ENCODE data around the gene GRID2. TPM values are rescaled to one million over a fixed set of nuclear protein-coding genes. Genes with fewer than 3 reads are reported as not detected.

The GRID2 gene
- total RNA-seq, 1 donor from 2014 or later: not detected

GRCh38 chr4:93743635-93744034 lies 1439.9 kb downstream of the GRID2 start:
- Histone ChIP-seq H3K27me3 (no peaks in the 10 kb centered on the region), H3K27ac (no peak overlapping the region), H3K36me3 (no peaks in the 10 kb centered on the region), H3K9me3 (no peaks in the 10 kb centered on the region), H3K4me3 (no peak overlapping the region), H3K4me1 (no peaks in the 10 kb centered on the region)
- no peak for DNase-seq (ENCODE audit: extremely low spot score in 2 of 2)
- TF ChIP-seq POLR2AphosphoS5 (IDR thresholded peaks at IDR 0.05; ENCODE audit: insufficient read depth in 1 of 2, low read depth in 1 of 2) (no peak), POLR2A (IDR thresholded peaks at IDR 0.05) (no peak)
- TF ChIP-seq, protein P1, sequence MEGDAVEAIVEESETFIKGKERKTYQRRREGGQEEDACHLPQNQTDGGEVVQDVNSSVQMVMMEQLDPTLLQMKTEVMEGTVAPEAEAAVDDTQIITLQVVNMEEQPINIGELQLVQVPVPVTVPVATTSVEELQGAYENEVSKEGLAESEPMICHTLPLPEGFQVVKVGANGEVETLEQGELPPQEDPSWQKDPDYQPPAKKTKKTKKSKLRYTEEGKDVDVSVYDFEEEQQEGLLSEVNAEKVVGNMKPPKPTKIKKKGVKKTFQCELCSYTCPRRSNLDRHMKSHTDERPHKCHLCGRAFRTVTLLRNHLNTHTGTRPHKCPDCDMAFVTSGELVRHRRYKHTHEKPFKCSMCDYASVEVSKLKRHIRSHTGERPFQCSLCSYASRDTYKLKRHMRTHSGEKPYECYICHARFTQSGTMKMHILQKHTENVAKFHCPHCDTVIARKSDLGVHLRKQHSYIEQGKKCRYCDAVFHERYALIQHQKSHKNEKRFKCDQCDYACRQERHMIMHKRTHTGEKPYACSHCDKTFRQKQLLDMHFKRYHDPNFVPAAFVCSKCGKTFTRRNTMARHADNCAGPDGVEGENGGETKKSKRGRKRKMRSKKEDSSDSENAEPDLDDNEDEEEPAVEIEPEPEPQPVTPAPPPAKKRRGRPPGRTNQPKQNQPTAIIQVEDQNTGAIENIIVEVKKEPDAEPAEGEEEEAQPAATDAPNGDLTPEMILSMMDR (IDR thresholded peaks at IDR 0.05): no peak
- intact Hi-C loops (cut with DNase I): no loop called here

DNA sequence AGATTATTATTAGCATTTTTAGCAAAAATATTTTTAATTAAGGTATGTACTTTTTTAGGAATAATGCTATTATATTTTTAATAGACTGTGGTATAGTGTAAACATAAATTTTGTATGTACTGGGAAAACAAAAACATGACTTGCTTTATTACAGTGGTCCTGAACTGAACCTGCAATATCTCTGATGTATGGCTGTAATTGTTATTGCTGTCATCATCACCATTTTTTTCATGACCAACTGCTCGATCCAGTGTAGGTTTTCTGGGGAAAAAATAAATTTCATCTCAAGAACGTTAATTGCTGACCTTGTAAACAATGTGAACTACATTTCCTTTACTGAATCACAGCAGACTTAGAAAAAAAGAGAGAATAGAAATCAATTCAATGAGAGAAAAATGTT lies 1441.2 kb downstream of the GRID2 start:
- H3K27me3 ChIP-seq: no peaks in the 10 kb centered on the region
- H3K27ac ChIP-seq: no peak overlapping the region
- no peak overlapping the region for H3K4me3 ChIP-seq
- no peak for DNase-seq (ENCODE audit: extremely low spot score in 2 of 2)
- no peaks in the 10 kb centered on the region for H3K9me3 ChIP-seq
- TF ChIP-seq, protein P1 (IDR thresholded peaks at IDR 0.05): no peak
- TF ChIP-seq POLR2A (IDR thresholded peaks at IDR 0.05) (no peak), POLR2AphosphoS5 (IDR thresholded peaks at IDR 0.05; ENCODE audit: insufficient read depth in 1 of 2, low read depth in 1 of 2) (no peak)
- intact Hi-C loops (cut with DNase I): no loop called here
- no peaks in the 10 kb centered on the region for H3K4me1 ChIP-seq
- H3K36me3 ChIP-seq: no peaks in the 10 kb centered on the region

- TF ChIP-seq POLR2A (IDR thresholded peaks at IDR 0.05): no peak
- TF ChIP-seq POLR2AphosphoS5 (IDR thresholded peaks at IDR 0.05; ENCODE audit: insufficient read depth in 1 of 2, low read depth in 1 of 2): no peak
- TF ChIP-seq, protein P1 (IDR thresholded peaks at IDR 0.05): no peak
- H3K27me3 ChIP-seq: no peaks in the 10 kb centered on the region
- no peak overlapping the region for H3K4me3 ChIP-seq
- no peak overlapping the region for H3K27ac ChIP-seq
- H3K9me3 ChIP-seq: no peaks in the 10 kb centered on the region
- no peaks in the 10 kb centered on the region for H3K4me1 ChIP-seq
- intact Hi-C loops (cut with DNase I): no loop called here
- H3K36me3 ChIP-seq: no peaks in the 10 kb centered on the region
- no peak for DNase-seq (ENCODE audit: extremely low spot score in 2 of 2)
Observed at GRCh38 chr4:93746031-93746430, 1442.3 kb downstream of the GRID2 start.

DNA sequence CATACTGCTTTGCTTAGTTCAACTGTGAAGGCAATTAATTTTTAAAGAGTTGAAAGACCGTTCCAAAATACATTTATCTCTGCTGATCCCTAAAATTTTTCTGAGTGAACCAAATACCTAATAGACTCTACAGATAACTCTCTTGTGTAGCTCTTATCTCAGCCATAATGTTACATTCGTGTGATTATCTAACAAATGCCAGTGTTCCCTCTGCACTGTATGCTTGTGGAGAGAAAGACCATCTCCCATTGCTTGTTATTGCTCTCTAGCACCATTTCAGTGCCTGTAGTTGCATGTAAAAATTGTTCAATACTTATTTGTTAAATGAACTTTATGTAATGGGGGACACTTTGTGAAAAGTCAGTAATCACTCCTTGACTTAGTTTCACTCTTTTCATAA lies 1443.5 kb downstream of the GRID2 start:
- no peaks in the 10 kb centered on the region for H3K4me1 ChIP-seq
- H3K4me3 ChIP-seq: no peak overlapping the region
- no peak overlapping the region for H3K27ac ChIP-seq
- no peak for DNase-seq (ENCODE audit: extremely low spot score in 2 of 2)
- TF ChIP-seq, protein P1 (IDR thresholded peaks at IDR 0.05): no peak
- TF ChIP-seq POLR2AphosphoS5 (IDR thresholded peaks at IDR 0.05; ENCODE audit: insufficient read depth in 1 of 2, low read depth in 1 of 2): no peak
- no peak for TF ChIP-seq POLR2A (IDR thresholded peaks at IDR 0.05)
- H3K9me3 ChIP-seq: no peaks in the 10 kb centered on the region
- H3K27me3 ChIP-seq: no peaks in the 10 kb centered on the region
- no peaks in the 10 kb centered on the region for H3K36me3 ChIP-seq
- intact Hi-C loops (cut with DNase I): no loop called here

DNA sequence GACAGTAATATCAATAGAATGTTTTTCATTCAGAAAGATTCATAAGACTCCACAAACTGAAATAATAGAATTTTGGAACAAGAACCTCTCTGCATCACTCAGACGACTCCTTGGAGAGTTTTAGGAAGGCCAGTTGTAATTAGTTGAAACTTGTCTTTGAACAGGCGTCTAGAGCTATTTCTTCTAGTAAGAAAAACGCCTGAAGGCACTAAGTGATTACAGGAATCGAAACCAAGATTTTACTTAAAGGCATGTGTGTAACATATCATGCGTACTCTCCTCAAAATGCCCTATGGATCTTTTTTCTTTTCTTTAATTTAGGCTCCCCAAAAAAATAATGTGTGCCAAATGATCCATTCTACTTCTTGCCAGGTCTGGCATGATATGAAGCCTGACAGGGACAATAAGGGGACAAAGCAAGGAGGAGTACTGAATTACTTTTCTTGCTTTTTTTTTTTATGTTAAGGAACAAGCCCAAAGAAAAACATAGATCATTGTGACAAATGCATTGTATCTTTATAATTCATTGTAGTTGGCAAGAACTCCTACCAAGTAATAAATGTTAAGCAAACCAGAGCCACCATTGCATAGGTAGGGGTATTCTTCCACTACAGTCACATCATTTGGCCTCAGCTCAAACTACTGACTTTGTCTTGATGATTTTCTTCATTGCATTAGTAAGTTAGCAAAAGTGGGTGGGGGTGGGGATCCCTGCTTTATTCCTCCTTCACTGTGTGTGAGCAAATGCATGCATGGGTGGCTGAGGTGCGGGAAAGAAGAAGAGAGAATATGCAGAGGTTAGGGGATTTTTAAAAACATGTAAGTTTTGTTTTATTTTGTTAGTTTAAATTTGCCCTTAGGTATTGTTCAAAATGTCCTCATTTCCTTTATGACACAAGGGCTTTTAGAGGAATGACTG lies 1444.9 kb downstream of the GRID2 start:
- no peak for DNase-seq (ENCODE audit: extremely low spot score in 2 of 2)
- Histone ChIP-seq H3K27me3 (no peaks in the 10 kb centered on the region), H3K4me1 (no peaks in the 10 kb centered on the region), H3K4me3 (no peak overlapping the region), H3K36me3 (no peaks in the 10 kb centered on the region), H3K9me3 (no peaks in the 10 kb centered on the region), H3K27ac (no peak overlapping the region)
- TF ChIP-seq, protein P1 (IDR thresholded peaks at IDR 0.05): no peak
- TF ChIP-seq POLR2AphosphoS5 (IDR thresholded peaks at IDR 0.05; ENCODE audit: insufficient read depth in 1 of 2, low read depth in 1 of 2) (no peak), POLR2A (IDR thresholded peaks at IDR 0.05) (no peak)
- intact Hi-C loops (cut with DNase I): no loop called here
